Activated CD4-positive, alpha-beta T cell treated with anti-CD3 and anti-CD28 coated beads for 36 hours (primary cell): ENCODE data around the gene MLIP. TPM values are rescaled to one million over a fixed set of nuclear protein-coding genes. Genes with fewer than 3 reads are reported as not detected.

Experiments
- total RNA-seq, 2 experiments: library from RNA; stranded (reverse); gene quantifications; one replicate each; pipeline ENCODE4 v1.2.3, GENCODE V29; 2021

The MLIP gene
- total RNA-seq, 2 experiments from 2014 or later: not detected

Other genes with a start within 250 kb of the MLIP start
- not detected for gene TINAG, start 197.0 kb downstream of the MLIP start, total RNA-seq